EL (cell line): ENCODE data around the gene RPS8.
A peak's percentile ranks its signal among the peaks of the same experiment; 100 is the strongest.
"Not testable (repeated sequence)": the region's sequence is repeated elsewhere in the genome, so short reads cannot be mapped to it uniquely, and the experiment has no call there.

ENCODE experiments used
- DNase-seq: peaks from one replicate; pipeline ENCODE4 v3.0.0-alpha.2; 2016

RPS8 gene

GRCh38 chr1:44803312-44804095 lies 28.2 kb downstream of the RPS8 start:
- DNase-seq, result no peak

GRCh38 chr1:44805311-44806024 lies 30.1 kb downstream of the RPS8 start:
- DNase-seq, result no peak

GRCh38 chr1:44806025-44806703 lies 30.8 kb downstream of the RPS8 start:
- DNase-seq, result no peak

GRCh38 chr1:44806704-44807363 lies 31.5 kb downstream of the RPS8 start, which contains the start of gene DYNLT4:
DYNLT4 (minus strand) TSS chr1:44807351; CDS start chr1:44806668, 683 bp downstream.
- DNase-seq, result no peak

GRCh38 chr1:44807364-44808062 lies 32.2 kb downstream of the RPS8 start:
- peak; percentile 100 for DNase-seq

GRCh38 chr1:44808063-44808937 lies 33.0 kb downstream of the RPS8 start, which contains the start of gene BTBD19:
BTBD19 (plus strand) TSS chr1:44808523; CDS start chr1:44808821, 298 bp downstream.
- peak; percentile 91 for DNase-seq

GRCh38 chr1:44808938-44809917 lies 33.9 kb downstream of the RPS8 start:
- peak; percentile 68 for DNase-seq

- DNase-seq, result peak; percentile 41
These were observed 34.9 kb downstream of the RPS8 start for GRCh38 chr1:44810101-44810761.

GRCh38 chr1:44810762-44811105 lies 35.4 kb downstream of the RPS8 start:
- not testable (repeated sequence) for DNase-seq

GRCh38 chr1:44811234-44811633 lies 35.9 kb downstream of the RPS8 start:
- DNase-seq, result no peak

GRCh38 chr1:44812822-44813543 lies 37.6 kb downstream of the RPS8 start:
- no peak for DNase-seq

GRCh38 chr1:44815926-44816325 lies 40.6 kb downstream of the RPS8 start:
- not testable (repeated sequence) for DNase-seq

GRCh38 chr1:44817307-44817706 lies 42.0 kb downstream of the RPS8 start:
- no peak for DNase-seq

GRCh38 chr1:44817771-44818495 lies 42.6 kb downstream of the RPS8 start:
- no peak for DNase-seq

- DNase-seq, result no peak
These were observed 43.9 kb downstream of the RPS8 start for GRCh38 chr1:44819196-44819607.

GRCh38 chr1:44819608-44820327 lies 44.4 kb downstream of the RPS8 start:
- DNase-seq, result peak; percentile 97
